Osteoblast (primary cell): Measurements from ENCODE around the gene GDPD4. TPM values are rescaled to one million over a fixed set of nuclear protein-coding genes. Genes with fewer than 3 reads are reported as not detected.

ENCODE experiments used
- DNase-seq: peaks from one replicate; pipeline ENCODE4 v3.0.0; 2011; ENCODE audit warnings: low spot score, mixed read lengths; ENCODE audit not compliant: insufficient read length; ENCODE audit errors: missing footprints
- H2AFZ ChIP-seq: 2 replicates; pipeline ENCODE4 v1.6.0; 2011; ENCODE audit warnings: mild to moderate bottlenecking, low read length
- H3K27ac ChIP-seq: 2 replicates; pipeline ENCODE4 v1.5.1; 2011; ENCODE audit warnings: mild to moderate bottlenecking, low read depth, low read length, moderate library complexity
- H3K27me3 ChIP-seq: 2 replicates; pipeline ENCODE4 v1.6.0; 2012; ENCODE audit warnings: mild to moderate bottlenecking, control low read depth, inconsistent platforms, low read length, moderate library complexity; ENCODE audit not compliant: insufficient read depth
- H3K36me3 ChIP-seq: 2 replicates; pipeline ENCODE4 v1.5.1; 2011; ENCODE audit warnings: mild to moderate bottlenecking, low read length, control low read depth, moderate library complexity; ENCODE audit not compliant: insufficient read depth
- H3K4me1 ChIP-seq: 2 replicates; pipeline ENCODE4 v1.5.1; 2011; ENCODE audit warnings: mild to moderate bottlenecking, low read length, control low read depth, moderate library complexity; ENCODE audit not compliant: insufficient read depth
- H3K4me2 ChIP-seq: 2 replicates; pipeline ENCODE4 v1.6.0; 2011; ENCODE audit warnings: mild to moderate bottlenecking, low read length; ENCODE audit not compliant: insufficient read depth
- H3K4me3 ChIP-seq: fragments of 200-600 bp; sonication (generic); 3 replicates; pipeline ENCODE4 v1.5.1; 2012; ENCODE audit warnings: mild to moderate bottlenecking, low read length, inconsistent platforms; ENCODE audit not compliant: insufficient read depth
- H3K79me2 ChIP-seq: 2 replicates; pipeline ENCODE4 v1.6.0; 2012; ENCODE audit warnings: mild to moderate bottlenecking, low read length, control low read depth, inconsistent platforms; ENCODE audit not compliant: insufficient read depth
- H3K9me3 ChIP-seq: 2 replicates; pipeline ENCODE4 v1.5.1; 2011; ENCODE audit warnings: low read depth, low read length, control low read depth
- H4K20me1 ChIP-seq: 2 replicates; pipeline ENCODE4 v1.6.0; 2012; ENCODE audit warnings: mild to moderate bottlenecking, low read length, control low read depth; ENCODE audit not compliant: insufficient read depth
- CTCF ChIP-seq: IDR thresholded peaks from 2 replicates; pipeline ENCODE4 v1.5.1; 2011; ENCODE audit warnings: mild to moderate bottlenecking, low read depth, low read length, moderate library complexity; ENCODE audit errors: extremely low read depth
- total RNA-seq: library from RNA; depleted of rRNA; stranded (reverse); fragments of >200 nt; gene quantifications from 2 replicates; pipeline ENCODE4 v1.2.3, GENCODE V29; 2012

GDPD4 gene
- total RNA-seq, 1 donor, result not detected

GRCh38 chr11:77167791-77168190, 133.7 kb downstream of the GDPD4 start:
- no peak overlapping the region for H2AFZ ChIP-seq
- no peaks in the 10 kb centered on the region for H3K36me3 ChIP-seq
- H3K27me3 ChIP-seq, result peaks cover 25% of the 10 kb centered on the region
- H3K79me2 ChIP-seq, result no peaks in the 10 kb centered on the region
- DNase-seq, result no peak
- H4K20me1 ChIP-seq, result no peaks in the 10 kb centered on the region
- no peak overlapping the region for H3K4me2 ChIP-seq
- no peaks in the 10 kb centered on the region for H3K4me1 ChIP-seq
- no peak for TF ChIP-seq CTCF
- no peak overlapping the region for H3K27ac ChIP-seq
- no peaks in the 10 kb centered on the region for H3K9me3 ChIP-seq
- H3K4me3 ChIP-seq, result no peak overlapping the region

- H3K4me2 ChIP-seq, result no peak overlapping the region
- DNase-seq, result no peak
- no peak overlapping the region for H3K4me3 ChIP-seq
- H3K27ac ChIP-seq, result no peak overlapping the region
- no peaks in the 10 kb centered on the region for H3K36me3 ChIP-seq
- H3K79me2 ChIP-seq, result no peaks in the 10 kb centered on the region
- TF ChIP-seq CTCF, result no peak
- no peaks in the 10 kb centered on the region for H3K4me1 ChIP-seq
- H3K27me3 ChIP-seq, result peaks cover 25% of the 10 kb centered on the region
- H2AFZ ChIP-seq, result no peak overlapping the region
- H3K9me3 ChIP-seq, result no peaks in the 10 kb centered on the region
- H4K20me1 ChIP-seq, result no peaks in the 10 kb centered on the region
These were observed 134.3 kb downstream of the GDPD4 start for GRCh38 chr11:77167111-77167626.

Other genes with a start within 250 kb of the GDPD4 start
- gene CAPN5, start 234.7 kb downstream of the GDPD4 start, total RNA-seq, result 6.5 and 8.5 TPM in 2 replicates
- gene OMP, start 198.8 kb downstream of the GDPD4 start, total RNA-seq, result 0.88 TPM in 1 of 2 replicates, not detected in the other
- under 0.01 TPM in 2 replicates for gene MYO7A, start 173.4 kb downstream of the GDPD4 start, total RNA-seq
- gene PAK1, start 172.4 kb upstream of the GDPD4 start, total RNA-seq, result 34.4 and 44.2 TPM in 2 replicates